SIG-M5 treated with dmso at 0.1 percent for 504 hours (cell line): Measurements from ENCODE around the gene TMEM45B.
A peak's percentile ranks its signal among the peaks of the same experiment; 100 is the strongest.
"Not testable (repeated sequence)": the region's sequence is repeated elsewhere in the genome, so short reads cannot be mapped to it uniquely, and the experiment has no call there.

ENCODE experiments used
- DNase-seq: peaks from one replicate; lab custom pipeline; 2025; ENCODE audit not compliant: unreplicated experiment; lab: John Stamatoyannopoulos, UW

The TMEM45B gene

DNA sequence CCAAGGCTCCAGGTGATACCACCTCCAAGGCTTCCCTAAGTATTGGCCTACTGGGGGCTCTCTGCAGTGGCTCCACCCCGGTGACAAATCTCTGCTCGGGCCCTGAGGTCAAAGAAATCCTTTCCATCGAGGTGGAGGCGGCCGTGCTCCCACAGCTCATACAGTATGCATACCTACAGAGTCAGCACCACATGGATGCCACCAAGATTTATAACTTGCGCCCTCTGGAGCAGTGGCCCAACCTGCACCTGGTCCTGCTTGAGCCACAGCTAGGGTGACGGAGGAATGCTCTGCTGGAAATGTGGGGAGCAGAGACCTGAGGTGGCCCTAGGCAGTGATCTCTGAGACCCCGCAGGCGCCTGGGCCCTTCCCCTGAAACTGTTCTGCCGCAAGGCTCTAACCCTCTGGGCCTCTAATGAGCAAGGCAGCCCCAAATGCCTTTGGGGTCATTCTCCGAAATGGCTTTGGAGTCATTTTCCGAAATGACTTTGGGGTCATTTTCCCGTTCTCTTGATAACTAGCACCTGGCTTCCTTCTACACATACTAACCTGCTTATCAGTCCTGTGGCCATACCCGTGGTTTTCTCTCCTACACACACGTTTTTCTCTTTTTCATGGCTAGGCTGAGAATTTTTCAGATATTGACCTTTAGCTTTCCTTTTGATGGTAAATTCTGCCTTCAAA is 33.9 kb downstream of the TMEM45B start:
- DNase-seq: no peak

DNA sequence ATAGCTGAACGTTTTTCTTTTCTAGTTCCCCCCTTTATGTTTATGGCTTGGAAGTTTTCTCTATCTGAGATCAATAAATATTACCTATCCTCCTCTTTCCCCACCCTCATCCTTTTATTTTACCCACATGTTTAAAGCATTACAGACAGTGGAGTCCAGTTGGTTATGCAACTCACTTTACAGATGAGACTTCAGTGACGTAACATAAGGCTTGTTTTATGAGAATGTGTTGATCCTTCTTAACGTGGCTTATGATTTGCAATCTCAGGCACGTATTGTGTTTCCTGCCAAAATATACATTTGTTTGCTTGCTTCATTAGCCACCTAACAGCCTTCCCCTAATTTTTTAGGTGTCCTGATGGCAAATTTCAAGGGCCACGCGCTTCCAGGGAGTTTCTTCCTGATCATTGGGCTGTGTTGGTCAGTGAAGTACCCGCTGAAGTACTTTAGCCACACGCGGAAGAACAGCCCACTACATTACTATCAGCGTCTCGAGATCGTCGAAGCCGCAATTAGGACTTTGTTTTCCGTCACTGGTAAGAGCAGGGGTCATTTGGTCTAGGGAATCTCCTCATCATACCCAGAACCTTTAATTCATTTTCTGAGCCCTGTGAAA is 36.6 kb downstream of the TMEM45B start:
- DNase-seq: peak; percentile 35

- peak; percentile 44 for DNase-seq
Measured at GRCh38 chr11:129853518-129854231, 38.0 kb downstream of the TMEM45B start.

DNA sequence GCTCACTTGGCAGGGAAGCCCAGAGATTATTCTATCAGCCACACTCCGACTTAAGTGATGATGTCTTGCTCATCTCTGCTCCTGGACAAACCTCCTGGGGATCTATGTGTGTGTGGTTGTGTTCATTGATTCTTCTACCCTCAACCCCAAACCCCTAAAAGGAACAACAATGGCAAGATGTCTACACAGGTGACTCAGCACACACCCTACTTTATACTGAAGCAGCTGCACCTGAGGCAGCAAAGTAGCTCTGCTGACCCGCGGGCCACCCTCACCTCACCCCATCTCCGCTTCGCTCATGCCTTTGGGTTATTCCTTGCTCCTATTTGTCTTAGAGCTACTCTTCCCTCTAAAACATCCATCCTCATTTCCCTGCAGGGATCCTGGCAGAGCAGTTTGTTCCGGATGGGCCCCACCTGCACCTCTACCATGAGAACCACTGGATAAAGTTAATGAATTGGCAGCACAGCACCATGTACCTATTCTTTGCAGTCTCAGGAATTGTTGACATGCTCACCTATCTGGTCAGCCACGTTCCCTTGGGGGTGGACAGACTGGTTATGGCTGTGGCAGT is 38.7 kb downstream of the TMEM45B start:
- no peak for DNase-seq

DNA sequence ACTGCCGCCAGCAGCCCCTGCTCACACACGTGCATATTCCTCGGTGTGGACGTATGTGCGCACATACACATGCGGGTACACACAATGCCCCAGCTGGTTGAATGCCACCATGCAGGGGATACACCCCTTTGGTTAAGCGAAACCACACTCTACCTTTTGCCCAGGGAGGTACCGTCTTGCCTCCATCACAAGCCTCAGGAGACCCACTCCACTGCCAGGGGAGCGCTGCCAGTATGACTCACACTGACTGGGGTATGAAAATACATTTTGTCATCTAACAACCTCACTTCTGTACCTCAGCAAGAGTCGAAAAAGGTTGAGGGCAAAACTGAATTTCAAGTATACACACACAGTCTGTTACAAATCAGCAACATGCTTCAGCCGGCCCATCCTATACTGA is 39.4 kb downstream of the TMEM45B start:
- no peak for DNase-seq

GRCh38 chr11:129856036-129856435 is 40.4 kb downstream of the TMEM45B start:
- DNase-seq: no peak

GRCh38 chr11:129861702-129862522 is 46.3 kb downstream of the TMEM45B start:
- DNase-seq: peak; percentile 51

GRCh38 chr11:129864811-129865210 is 49.2 kb downstream of the TMEM45B start:
- no peak for DNase-seq

GRCh38 chr11:129865701-129866100 is 50.1 kb downstream of the TMEM45B start:
- no peak for DNase-seq

- no peak for DNase-seq
Measured at GRCh38 chr11:129866311-129866710, 50.7 kb downstream of the TMEM45B start.

DNA sequence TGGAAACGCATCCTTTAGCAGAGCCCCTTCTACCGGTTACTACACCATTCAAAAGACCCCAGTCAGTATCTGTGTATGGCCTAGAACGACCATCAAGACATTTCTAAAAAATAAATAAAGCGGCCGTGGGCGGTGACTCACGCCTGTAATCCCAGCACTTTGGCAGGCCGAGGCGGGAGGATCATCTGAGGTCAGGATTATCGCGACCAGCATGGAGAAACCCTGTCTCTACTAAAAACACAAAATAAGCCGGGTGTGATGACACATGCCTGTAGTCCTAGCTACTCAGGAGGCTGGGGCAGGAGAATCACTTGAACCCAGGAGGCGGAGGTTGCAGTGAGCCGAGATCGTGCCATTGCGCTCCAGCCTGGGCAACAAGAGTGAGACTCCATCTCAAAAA is 53.0 kb downstream of the TMEM45B start:
- DNase-seq: not testable (repeated sequence)

DNA sequence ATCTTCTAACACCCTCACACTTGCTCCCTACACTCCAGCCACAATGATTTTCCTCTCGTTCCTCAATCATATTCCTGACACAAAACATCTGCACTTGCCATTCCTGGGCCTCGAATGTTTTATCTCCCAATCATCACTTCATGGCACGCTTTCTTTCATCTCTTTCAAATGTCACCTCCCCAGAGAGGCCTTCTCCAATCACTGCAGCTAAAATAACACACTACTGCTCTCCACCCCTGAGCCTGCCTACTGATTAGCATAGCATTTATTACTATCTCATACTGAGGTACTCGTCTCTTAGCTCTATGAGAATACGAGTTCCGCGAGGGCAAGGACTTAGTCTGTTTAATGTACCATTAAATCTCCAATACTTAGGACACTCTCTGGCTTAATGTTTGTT is 56.3 kb downstream of the TMEM45B start:
- no peak for DNase-seq

- DNase-seq: no peak
Measured at GRCh38 chr11:129880311-129880710, 64.7 kb downstream of the TMEM45B start.

DNA sequence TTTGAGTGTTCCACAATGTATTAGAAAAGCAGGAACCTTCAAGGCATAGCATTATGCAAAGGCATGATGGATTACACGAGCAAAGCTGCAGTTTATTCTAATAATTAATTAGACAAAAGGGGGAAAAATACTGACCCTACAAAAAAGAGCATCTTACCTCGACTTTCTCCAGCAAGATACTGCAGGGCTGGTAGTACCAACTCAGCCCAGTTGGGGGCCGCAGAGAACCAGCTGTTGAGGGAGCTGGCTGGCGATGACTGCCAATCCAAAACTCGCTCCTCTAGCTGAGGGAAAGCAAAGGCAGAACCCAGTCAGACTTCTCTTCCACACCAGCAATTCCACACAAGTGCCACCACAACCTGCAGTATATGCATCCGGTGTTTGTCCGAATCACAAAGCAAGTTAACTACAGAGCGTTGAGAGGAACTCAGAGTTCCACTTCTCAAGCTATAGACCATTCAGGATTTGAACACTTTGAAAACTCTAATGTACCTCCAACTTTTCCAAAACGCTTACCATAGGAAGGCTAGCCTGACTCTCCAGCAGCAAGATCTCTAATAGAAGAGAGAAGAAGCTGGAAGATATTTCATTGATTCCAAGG is 66.0 kb downstream of the TMEM45B start:
- peak; percentile 32 for DNase-seq

DNA sequence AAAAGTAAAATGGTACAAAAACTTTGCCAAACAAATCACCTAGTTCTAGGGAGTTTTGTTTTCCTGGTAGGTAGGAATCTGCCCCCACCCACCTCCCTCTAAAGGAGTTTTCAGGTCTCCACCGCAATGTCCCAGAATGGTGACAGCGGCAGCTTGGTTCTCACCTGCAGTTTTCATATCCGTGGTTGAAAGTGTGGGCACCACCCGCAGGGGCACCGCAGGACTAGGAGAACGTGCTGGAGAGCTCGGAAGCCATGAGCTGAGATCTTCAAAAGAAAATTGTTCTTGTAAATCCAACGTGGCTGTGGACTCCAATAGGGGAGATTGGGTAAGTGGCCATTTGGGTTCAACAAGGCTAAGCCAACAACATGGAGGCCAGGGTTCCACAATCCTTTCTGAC is 68.9 kb downstream of the TMEM45B start:
- no peak for DNase-seq

DNA sequence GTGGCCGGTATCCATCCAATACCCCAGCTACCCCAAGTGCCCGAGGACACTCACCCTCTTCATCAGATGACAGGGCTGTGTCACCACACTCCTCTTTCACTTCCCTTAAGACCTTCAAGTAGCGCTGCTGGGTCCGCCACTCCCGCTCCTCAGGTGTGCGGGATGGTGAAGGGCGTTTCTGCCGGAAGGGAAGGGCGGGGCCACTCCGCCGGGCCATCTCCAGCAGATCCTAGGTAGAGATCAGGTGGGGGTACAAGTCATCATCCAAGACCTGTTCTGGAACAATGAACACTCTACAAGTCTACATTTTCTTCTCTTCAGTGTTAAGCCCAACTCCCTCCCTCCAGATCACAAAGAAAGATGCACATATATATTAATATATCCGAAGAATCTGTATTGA is 69.7 kb downstream of the TMEM45B start:
- no peak for DNase-seq

- no peak for DNase-seq
Measured at GRCh38 chr11:129888451-129888850, 72.8 kb downstream of the TMEM45B start.

- peak; percentile 22 for DNase-seq
Measured at GRCh38 chr11:129894278-129895125, 78.9 kb downstream of the TMEM45B start.

- DNase-seq: peak; percentile 44
Measured at GRCh38 chr11:129895126-129896041, 79.7 kb downstream of the TMEM45B start, which contains the start of gene NFRKB. TSS of gene NFRKB (minus strand) at chr11:129895578. CDS start at chr11:129892849, 2,729 bp downstream.
